HFFc6 (cell line): ENCODE results near the gene TBC1D24. TPM values are rescaled to one million over a fixed set of nuclear protein-coding genes. Genes with fewer than 3 reads are reported as not detected.

Source experiments
- DNase-seq: peaks from one replicate; pipeline ENCODE4 v3.0.0-alpha.2; 2018
- H3K27ac Mint-ChIP-seq: 2 replicates; pipeline ENCODE4 v1.8.0; 2020; ENCODE audit warnings: mild to moderate bottlenecking, mixed read lengths
- H3K27me3 Mint-ChIP-seq: 2 replicates; pipeline ENCODE4 v1.8.0; 2021; ENCODE audit warnings: mild to moderate bottlenecking, moderate library complexity, mixed read lengths; ENCODE audit not compliant: insufficient read depth
- H3K36me3 Mint-ChIP-seq: 2 replicates; pipeline ENCODE4 v1.8.0; 2021; ENCODE audit warnings: low read depth, mixed read lengths
- H3K4me1 Mint-ChIP-seq: 2 replicates; pipeline ENCODE4 v1.8.0; 2020; ENCODE audit warnings: low read depth, mixed read lengths
- H3K4me3 Mint-ChIP-seq: 2 replicates; pipeline ENCODE4 v1.8.0; 2020; ENCODE audit warnings: mild to moderate bottlenecking, moderate library complexity, mixed read lengths
- H3K9me3 Mint-ChIP-seq: 2 replicates; pipeline ENCODE4 v1.8.0; 2020; ENCODE audit warnings: mild to moderate bottlenecking, mixed read lengths
- CTCF ChIP-seq: fragments of 200-600 bp; sonication (generic); IDR thresholded peaks from 2 replicates; pipeline ENCODE4 v1.5.0; 2021; ENCODE audit warnings: antibody characterized with exemption, mild to moderate bottlenecking
- total RNA-seq, 6 experiments: library from RNA; stranded (reverse); fragmentation: NEBNext Ultra II Directional; extraction: Animal tissue kit (Norgen Biotek cat#: 25700); gene quantifications; 2 replicates in 1 of 6; 3 replicates in 5 of 6; pipeline ENCODE4 v1.2.3, GENCODE V29; 2021

Gene TBC1D24
- total RNA-seq, 6 experiments from 2014 or later, result 15.8 to 30.3 (median 19.0) TPM

GRCh38 chr16:2498531-2499253 lies 23.8 kb downstream of the TBC1D24 start:
- H3K27ac Mint-ChIP-seq, result no peak overlapping the region
- no peak overlapping the region for H3K4me3 Mint-ChIP-seq
- no peak for TF ChIP-seq CTCF
- H3K9me3 Mint-ChIP-seq, result no peaks in the 10 kb centered on the region
- peaks cover 5% of the 10 kb centered on the region; the same call in 1 of the 2 replicates for H3K4me1 Mint-ChIP-seq
- H3K27me3 Mint-ChIP-seq, result no peaks in the 10 kb centered on the region
- no peaks in the 10 kb centered on the region; the same call in 1 of the 2 replicates for H3K36me3 Mint-ChIP-seq
- DNase-seq, result no peak

GRCh38 chr16:2499454-2499853 lies 24.5 kb downstream of the TBC1D24 start:
- peaks cover 5% of the 10 kb centered on the region; the same call in 1 of the 2 replicates for H3K4me1 Mint-ChIP-seq
- H3K27me3 Mint-ChIP-seq, result no peaks in the 10 kb centered on the region
- no peaks in the 10 kb centered on the region; the same call in 1 of the 2 replicates for H3K36me3 Mint-ChIP-seq
- no peak overlapping the region for H3K27ac Mint-ChIP-seq
- DNase-seq, result no peak
- no peak overlapping the region for H3K4me3 Mint-ChIP-seq
- TF ChIP-seq CTCF, result no peak
- no peaks in the 10 kb centered on the region for H3K9me3 Mint-ChIP-seq

GRCh38 chr16:2499890-2500429 lies 25.0 kb downstream of the TBC1D24 start:
- no peak overlapping the region for H3K27ac Mint-ChIP-seq
- no peak overlapping the region for H3K4me3 Mint-ChIP-seq
- no peaks in the 10 kb centered on the region; the same call in 1 of the 2 replicates for H3K36me3 Mint-ChIP-seq
- no peak for DNase-seq
- no peaks in the 10 kb centered on the region for H3K9me3 Mint-ChIP-seq
- peaks cover 5% of the 10 kb centered on the region; the same call in 1 of the 2 replicates for H3K4me1 Mint-ChIP-seq
- no peaks in the 10 kb centered on the region for H3K27me3 Mint-ChIP-seq
- no peak for TF ChIP-seq CTCF

GRCh38 chr16:2500430-2500917 lies 25.5 kb downstream of the TBC1D24 start:
- TF ChIP-seq CTCF, result no peak
- H3K4me1 Mint-ChIP-seq, result peaks cover 5% of the 10 kb centered on the region; the same call in 1 of the 2 replicates
- no peak for DNase-seq
- H3K27ac Mint-ChIP-seq, result no peak overlapping the region
- H3K4me3 Mint-ChIP-seq, result no peak overlapping the region
- no peaks in the 10 kb centered on the region for H3K9me3 Mint-ChIP-seq
- H3K36me3 Mint-ChIP-seq, result no peaks in the 10 kb centered on the region; the same call in 1 of the 2 replicates
- no peaks in the 10 kb centered on the region for H3K27me3 Mint-ChIP-seq

- no peak overlapping the region for H3K27ac Mint-ChIP-seq
- H3K27me3 Mint-ChIP-seq, result no peaks in the 10 kb centered on the region
- H3K4me1 Mint-ChIP-seq, result peaks cover 5% of the 10 kb centered on the region; the same call in 1 of the 2 replicates
- no peak overlapping the region for H3K4me3 Mint-ChIP-seq
- H3K36me3 Mint-ChIP-seq, result no peaks in the 10 kb centered on the region; the same call in 1 of the 2 replicates
- TF ChIP-seq CTCF, result peak; percentile 97
- peak; percentile 52 for DNase-seq
- no peaks in the 10 kb centered on the region for H3K9me3 Mint-ChIP-seq
Observed at GRCh38 chr16:2500918-2501750, 26.2 kb downstream of the TBC1D24 start.
